ENCODE results near the gene GTF3C2.
"Not testable (repeated sequence)": the region's sequence is repeated elsewhere in the genome, so short reads cannot be mapped to it uniquely, and the experiment has no call there.

GTF3C2 gene

GRCh38 chr2:27322766-27323595, 33.6 kb downstream of the GTF3C2 start, which contains the start of gene MPV17:
Gene MPV17, minus strand, starts transcription at chr2:27323097. Its CDS starts 580 bp downstream, at chr2:27322517.
- DNase-seq (ENCODE audit: low read depth in 2 of 2): peak; percentile 78 to 86

- no peak for DNase-seq (ENCODE audit: low read depth in 2 of 2)
These were observed 34.2 kb downstream of the GTF3C2 start for GRCh38 chr2:27322301-27322765.

- no peak for DNase-seq (ENCODE audit: low read depth in 2 of 2)
These were observed 35.5 kb downstream of the GTF3C2 start for GRCh38 chr2:27320958-27321543.

GRCh38 chr2:27319839-27320238, 36.7 kb downstream of the GTF3C2 start:
- DNase-seq (ENCODE audit: low read depth in 2 of 2): not testable (repeated sequence)

- no peak for DNase-seq (ENCODE audit: low read depth in 2 of 2)
These were observed 39.7 kb downstream of the GTF3C2 start for GRCh38 chr2:27316655-27317412.

GRCh38 chr2:27315122-27315521, 41.4 kb downstream of the GTF3C2 start:
- DNase-seq (ENCODE audit: low read depth in 2 of 2): no peak

- no peak for DNase-seq (ENCODE audit: low read depth in 2 of 2)
These were observed 41.9 kb downstream of the GTF3C2 start for GRCh38 chr2:27314709-27315108.

GRCh38 chr2:27313882-27314645, 42.5 kb downstream of the GTF3C2 start:
- no peak for DNase-seq (ENCODE audit: low read depth in 2 of 2)

- no peak for DNase-seq (ENCODE audit: low read depth in 2 of 2)
These were observed 44.4 kb downstream of the GTF3C2 start for GRCh38 chr2:27312152-27312551.

- DNase-seq (ENCODE audit: low read depth in 2 of 2): no peak
These were observed 46.9 kb downstream of the GTF3C2 start for GRCh38 chr2:27309651-27310050.

- DNase-seq (ENCODE audit: low read depth in 2 of 2): no peak
These were observed 48.1 kb downstream of the GTF3C2 start, which contains the start of gene UCN for GRCh38 chr2:27308359-27308881. Gene UCN, minus strand, starts transcription at chr2:27308445. Its CDS starts 550 bp downstream, at chr2:27307895.

- DNase-seq (ENCODE audit: low read depth in 2 of 2): no peak
These were observed 48.8 kb downstream of the GTF3C2 start for GRCh38 chr2:27307545-27308358.

- DNase-seq (ENCODE audit: low read depth in 2 of 2): no peak
These were observed 49.3 kb downstream of the GTF3C2 start for GRCh38 chr2:27307287-27307544.

- no peak for DNase-seq (ENCODE audit: low read depth in 2 of 2)
These were observed 49.8 kb downstream of the GTF3C2 start for GRCh38 chr2:27306573-27307286.

- no peak for DNase-seq (ENCODE audit: low read depth in 2 of 2)
These were observed 50.4 kb downstream of the GTF3C2 start for GRCh38 chr2:27306136-27306535.

- DNase-seq (ENCODE audit: low read depth in 2 of 2): no peak
These were observed 51.0 kb downstream of the GTF3C2 start for GRCh38 chr2:27305516-27305915.

GRCh38 chr2:27304488-27305240, 51.9 kb downstream of the GTF3C2 start:
- no peak for DNase-seq (ENCODE audit: low read depth in 2 of 2)

- no peak for DNase-seq (ENCODE audit: low read depth in 2 of 2)
These were observed 53.2 kb downstream of the GTF3C2 start for GRCh38 chr2:27303093-27304025.
